Measurements from ENCODE around the gene CLEC2L. TPM values are rescaled to one million over a fixed set of nuclear protein-coding genes. Genes with fewer than 3 reads are reported as not detected.

Gene CLEC2L
- polyA plus RNA-seq, 1 of the 3 experiments (the other 2 are of a cell fraction), result not detected

DNA sequence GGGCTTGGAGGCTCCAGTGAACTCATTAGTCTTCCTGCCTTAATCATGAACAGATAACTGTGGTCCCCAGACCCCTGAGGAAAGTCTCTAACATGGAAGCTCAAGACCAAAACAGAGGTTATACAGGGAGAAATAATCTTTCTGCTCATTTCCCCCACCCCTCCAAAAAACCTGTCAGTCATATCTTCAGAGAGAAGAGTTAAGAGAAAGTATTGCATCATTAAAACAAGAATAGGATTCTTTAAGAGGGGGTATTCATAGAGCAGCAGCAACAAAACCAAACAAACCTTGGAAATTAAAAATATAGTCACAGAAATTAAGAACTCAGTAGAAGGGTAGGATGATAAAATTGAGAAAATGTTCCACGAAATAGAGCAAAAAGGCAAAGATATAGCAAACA is 7.6 kb downstream of the CLEC2L start:
- H3K9ac ChIP-seq, result no peak overlapping the region
- ChIA-PET POLR2A (interaction anchor here (0.9 kb wide), 1 partner anchor 52 kb away, joined by 3 read pairs; no protein-coding TSS in a partner anchor), CTCF (no interaction called here)
- H3K27ac ChIP-seq (ENCODE audit: low read depth in 2 of 2, low read length in 1 of 2), result no peak overlapping the region
- H3K4me1 ChIP-seq (ENCODE audit: control insufficient read depth in 1 of 2, insufficient read depth in 2 of 2, low read depth in 1 of 2, low read length in 1 of 2), result 0 out of 4 replicates have a peak, but pooled peaks cover 0 to 5% of the 10 kb centered on the region in 2 experiments
- H3K4me3 ChIP-seq (ENCODE audit: low read depth in 2 of 2, low read length in 1 of 2), result no peak overlapping the region
- no peaks in the 10 kb centered on the region for H3K9me2 ChIP-seq
- H3K4me2 ChIP-seq, result no peak overlapping the region
- H3K9me3 ChIP-seq, result no peaks in the 10 kb centered on the region
- no peaks in the 10 kb centered on the region for H3F3A ChIP-seq (replicated peaks; ENCODE audit: insufficient read depth)
- H3K36me3 ChIP-seq (replicated peaks in 1 of 2; ENCODE audit: control insufficient read depth in 1 of 2, insufficient read depth in 2 of 2, low read length in 1 of 2), result no peaks in the 10 kb centered on the region
- TF ChIP-seq TCF12 (IDR thresholded peaks at IDR 0.05) (no peak), TAF1 (IDR thresholded peaks at IDR 0.05; ENCODE audit: borderline replicate concordance, low read depth, low read length) (no peak), GATA2 (CRISPR knock-in tag; IDR thresholded peaks at IDR 0.05) (no peak), RAD21 (IDR thresholded peaks at IDR 0.05; ENCODE audit: low read length) (no peak), EP300 (IDR thresholded peaks at IDR 0.05; ENCODE audit: borderline replicate concordance in 1 of 2, low read depth in 1 of 2, low read length in 1 of 2) (no peak), GABPA (IDR thresholded peaks at IDR 0.05; ENCODE audit: low read depth) (no peak), FOXM1 (IDR thresholded peaks at IDR 0.05; ENCODE audit: low read depth) (no peak), FOXJ3 (CRISPR knock-in tag; IDR thresholded peaks at IDR 0.05) (no peak), RCOR1 (IDR thresholded peaks at IDR 0.05; ENCODE audit: low read length) (no peak), RFX5 (IDR thresholded peaks at IDR 0.05; ENCODE audit: low read length) (no peak), SIN3A (IDR thresholded peaks at IDR 0.05; ENCODE audit: borderline replicate concordance, low read depth, low read length) (no peak), YY1 (IDR thresholded peaks at IDR 0.05; ENCODE audit: low read depth) (no peak), TEAD4 (IDR thresholded peaks at IDR 0.05; ENCODE audit: borderline replicate concordance, insufficient read depth) (no peak), SMC3 (IDR thresholded peaks at IDR 0.05; ENCODE audit: low read depth, low read length) (no peak), CHD2 (IDR thresholded peaks at IDR 0.05; ENCODE audit: low read length, partially characterized antibody) (no peak)
- TF ChIP-seq, protein P1, sequence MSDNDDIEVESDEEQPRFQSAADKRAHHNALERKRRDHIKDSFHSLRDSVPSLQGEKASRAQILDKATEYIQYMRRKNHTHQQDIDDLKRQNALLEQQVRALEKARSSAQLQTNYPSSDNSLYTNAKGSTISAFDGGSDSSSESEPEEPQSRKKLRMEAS (IDR thresholded peaks at IDR 0.05; ENCODE audit: low read depth), result no peak
- TF ChIP-seq, protein P2, sequence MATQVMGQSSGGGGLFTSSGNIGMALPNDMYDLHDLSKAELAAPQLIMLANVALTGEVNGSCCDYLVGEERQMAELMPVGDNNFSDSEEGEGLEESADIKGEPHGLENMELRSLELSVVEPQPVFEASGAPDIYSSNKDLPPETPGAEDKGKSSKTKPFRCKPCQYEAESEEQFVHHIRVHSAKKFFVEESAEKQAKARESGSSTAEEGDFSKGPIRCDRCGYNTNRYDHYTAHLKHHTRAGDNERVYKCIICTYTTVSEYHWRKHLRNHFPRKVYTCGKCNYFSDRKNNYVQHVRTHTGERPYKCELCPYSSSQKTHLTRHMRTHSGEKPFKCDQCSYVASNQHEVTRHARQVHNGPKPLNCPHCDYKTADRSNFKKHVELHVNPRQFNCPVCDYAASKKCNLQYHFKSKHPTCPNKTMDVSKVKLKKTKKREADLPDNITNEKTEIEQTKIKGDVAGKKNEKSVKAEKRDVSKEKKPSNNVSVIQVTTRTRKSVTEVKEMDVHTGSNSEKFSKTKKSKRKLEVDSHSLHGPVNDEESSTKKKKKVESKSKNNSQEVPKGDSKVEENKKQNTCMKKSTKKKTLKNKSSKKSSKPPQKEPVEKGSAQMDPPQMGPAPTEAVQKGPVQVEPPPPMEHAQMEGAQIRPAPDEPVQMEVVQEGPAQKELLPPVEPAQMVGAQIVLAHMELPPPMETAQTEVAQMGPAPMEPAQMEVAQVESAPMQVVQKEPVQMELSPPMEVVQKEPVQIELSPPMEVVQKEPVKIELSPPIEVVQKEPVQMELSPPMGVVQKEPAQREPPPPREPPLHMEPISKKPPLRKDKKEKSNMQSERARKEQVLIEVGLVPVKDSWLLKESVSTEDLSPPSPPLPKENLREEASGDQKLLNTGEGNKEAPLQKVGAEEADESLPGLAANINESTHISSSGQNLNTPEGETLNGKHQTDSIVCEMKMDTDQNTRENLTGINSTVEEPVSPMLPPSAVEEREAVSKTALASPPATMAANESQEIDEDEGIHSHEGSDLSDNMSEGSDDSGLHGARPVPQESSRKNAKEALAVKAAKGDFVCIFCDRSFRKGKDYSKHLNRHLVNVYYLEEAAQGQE (IDR thresholded peaks at IDR 0.05; ENCODE audit: low read depth, low read length), result no peak
- TF ChIP-seq, protein P3, sequence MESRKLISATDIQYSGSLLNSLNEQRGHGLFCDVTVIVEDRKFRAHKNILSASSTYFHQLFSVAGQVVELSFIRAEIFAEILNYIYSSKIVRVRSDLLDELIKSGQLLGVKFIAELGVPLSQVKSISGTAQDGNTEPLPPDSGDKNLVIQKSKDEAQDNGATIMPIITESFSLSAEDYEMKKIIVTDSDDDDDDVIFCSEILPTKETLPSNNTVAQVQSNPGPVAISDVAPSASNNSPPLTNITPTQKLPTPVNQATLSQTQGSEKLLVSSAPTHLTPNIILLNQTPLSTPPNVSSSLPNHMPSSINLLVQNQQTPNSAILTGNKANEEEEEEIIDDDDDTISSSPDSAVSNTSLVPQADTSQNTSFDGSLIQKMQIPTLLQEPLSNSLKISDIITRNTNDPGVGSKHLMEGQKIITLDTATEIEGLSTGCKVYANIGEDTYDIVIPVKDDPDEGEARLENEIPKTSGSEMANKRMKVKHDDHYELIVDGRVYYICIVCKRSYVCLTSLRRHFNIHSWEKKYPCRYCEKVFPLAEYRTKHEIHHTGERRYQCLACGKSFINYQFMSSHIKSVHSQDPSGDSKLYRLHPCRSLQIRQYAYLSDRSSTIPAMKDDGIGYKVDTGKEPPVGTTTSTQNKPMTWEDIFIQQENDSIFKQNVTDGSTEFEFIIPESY (IDR thresholded peaks at IDR 0.05; ENCODE audit: borderline replicate concordance, low read depth), result no peak
- TF ChIP-seq, protein P4, sequence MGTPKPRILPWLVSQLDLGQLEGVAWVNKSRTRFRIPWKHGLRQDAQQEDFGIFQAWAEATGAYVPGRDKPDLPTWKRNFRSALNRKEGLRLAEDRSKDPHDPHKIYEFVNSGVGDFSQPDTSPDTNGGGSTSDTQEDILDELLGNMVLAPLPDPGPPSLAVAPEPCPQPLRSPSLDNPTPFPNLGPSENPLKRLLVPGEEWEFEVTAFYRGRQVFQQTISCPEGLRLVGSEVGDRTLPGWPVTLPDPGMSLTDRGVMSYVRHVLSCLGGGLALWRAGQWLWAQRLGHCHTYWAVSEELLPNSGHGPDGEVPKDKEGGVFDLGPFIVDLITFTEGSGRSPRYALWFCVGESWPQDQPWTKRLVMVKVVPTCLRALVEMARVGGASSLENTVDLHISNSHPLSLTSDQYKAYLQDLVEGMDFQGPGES (IDR thresholded peaks at IDR 0.05; ENCODE audit: low read depth, low read length), result no peak
- 12% methylated on average over 1 of the region's 1 CpG for WGBS (ENCODE audit: low lambda C conversion rate)
- H2AFZ ChIP-seq (ENCODE audit: low read depth), result no peak overlapping the region
- no peak for DNase-seq
- H3K27me3 ChIP-seq (ENCODE audit: insufficient read depth), result peaks cover 19% of the 10 kb centered on the region
- no peaks in the 10 kb centered on the region for H4K20me1 ChIP-seq (ENCODE audit: insufficient read depth)
- H3K79me2 ChIP-seq (ENCODE audit: insufficient read depth), result no peaks in the 10 kb centered on the region
